GM03348 (cell line): ENCODE data around the gene CEP112.

Experiments used
- DNase-seq: peaks from one replicate; pipeline ENCODE4 v3.0.0; 2012; ENCODE audit warnings: low spot score

Gene CEP112

GRCh38 chr17:65592125-65592965 is 599.6 kb downstream of the CEP112 start:
- DNase-seq = no peak

DNA sequence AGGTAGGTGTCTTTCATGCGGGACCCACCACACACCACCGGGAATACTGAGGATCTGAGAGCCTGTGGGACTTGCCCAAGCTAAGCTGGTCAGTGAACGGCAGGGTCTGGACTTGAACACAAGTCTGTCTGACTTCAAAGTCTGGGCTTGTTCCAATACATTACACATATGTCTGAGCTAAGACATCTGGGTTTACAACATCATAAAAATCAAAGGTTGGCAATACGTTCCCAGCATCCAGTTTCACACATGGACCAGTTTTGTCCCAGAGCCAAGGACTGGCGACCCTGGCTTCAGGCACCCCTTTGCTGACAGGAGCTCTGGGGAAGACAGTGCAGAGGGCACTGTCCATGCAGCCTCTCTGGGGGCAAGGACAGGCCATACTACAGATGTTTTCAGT is 602.6 kb downstream of the CEP112 start:
- DNase-seq = no peak

DNA sequence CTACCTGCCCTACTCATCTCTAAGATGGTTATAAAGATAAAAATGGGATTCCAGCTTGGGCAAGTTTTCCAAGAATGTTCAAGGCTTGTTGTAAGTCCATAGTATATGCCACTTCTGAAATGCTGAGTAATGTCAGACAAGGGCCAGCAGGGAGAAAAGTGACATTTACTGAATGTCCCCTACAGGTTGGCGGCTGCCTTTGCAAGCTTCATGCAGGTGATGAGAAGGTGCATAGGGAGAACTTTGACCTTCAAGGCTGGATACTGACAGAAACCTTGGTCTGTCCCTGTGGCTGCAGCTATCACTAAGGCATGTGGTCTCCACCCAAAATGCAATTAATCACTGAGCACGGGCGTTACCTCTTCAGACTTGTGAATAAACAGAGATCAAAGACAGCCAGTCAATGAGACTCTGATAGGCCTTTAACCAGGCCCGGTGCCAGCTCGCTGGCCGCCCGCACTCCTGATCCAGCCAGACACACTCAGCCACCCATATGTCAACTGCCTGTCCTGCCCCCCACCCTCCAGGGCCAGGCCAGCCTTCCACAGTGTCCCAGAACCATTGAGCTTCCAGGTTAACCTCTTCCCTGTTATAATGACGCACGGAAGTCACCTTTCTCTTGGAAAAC is 603.6 kb downstream of the CEP112 start:
- DNase-seq = no peak

DNA sequence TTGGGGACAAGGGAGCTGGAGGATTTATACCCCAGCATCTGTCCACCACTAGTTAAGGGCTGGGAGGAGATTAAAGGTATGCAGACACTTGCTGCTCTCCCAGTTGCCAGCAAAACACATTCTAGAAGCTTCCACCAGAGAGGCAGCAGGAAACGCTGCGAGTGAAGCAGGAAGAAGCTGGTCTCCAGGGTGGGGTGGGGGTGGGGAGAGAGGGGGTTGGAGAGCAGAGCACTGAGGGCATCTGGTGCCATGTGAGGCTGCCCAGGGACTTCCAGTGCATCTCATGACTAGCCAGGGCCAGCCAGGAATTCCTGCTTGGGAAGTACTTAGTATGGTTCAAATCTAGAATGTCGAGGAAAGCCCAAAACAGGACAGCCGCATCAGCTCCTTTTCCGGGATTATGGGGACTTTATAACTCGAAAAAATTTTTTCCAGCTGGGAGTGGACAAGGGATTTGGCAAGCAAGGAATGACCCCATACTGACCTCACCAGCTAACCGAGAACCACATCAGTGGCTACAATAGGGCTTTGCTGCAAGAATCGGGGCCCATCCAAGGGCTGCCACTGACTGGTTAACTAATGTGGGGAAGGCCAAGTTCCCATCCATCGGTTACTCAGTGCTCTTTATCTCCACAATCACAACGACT is 604.3 kb downstream of the CEP112 start:
- DNase-seq = no peak

DNA sequence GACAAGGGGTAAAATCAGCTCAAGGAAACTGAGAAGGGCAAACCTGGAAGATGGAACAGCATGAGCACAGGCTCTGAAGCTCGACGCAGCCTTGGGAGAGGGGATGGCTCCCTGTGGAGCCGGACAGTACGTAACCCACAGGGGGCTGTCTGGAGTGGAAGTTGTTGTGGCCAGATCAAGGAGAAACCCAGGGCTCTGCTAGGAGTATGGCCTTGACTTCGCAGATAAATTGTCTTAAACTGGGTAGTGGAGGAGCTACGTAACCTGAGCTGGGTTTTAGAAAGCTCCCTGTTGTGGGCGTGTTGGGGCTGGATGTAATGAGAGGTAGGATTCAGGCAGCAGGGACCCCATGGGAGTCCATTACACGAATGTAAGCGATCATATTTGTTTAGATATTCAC is 605.0 kb downstream of the CEP112 start:
- DNase-seq = no peak
